Effector memory CD8-positive, alpha-beta T cell (primary cell): ENCODE data around the gene KIAA1958.
"Not testable (repeated sequence)": the region's sequence is repeated elsewhere in the genome, so short reads cannot be mapped to it uniquely, and the experiment has no call there.

Experiments
- ATAC-seq: fragments of 150-1000 bp; cut with Tn5 transposase; replicated peaks from 2 replicates; pipeline ENCODE4 v1.10.0; 2021; ENCODE audit warnings: mild to moderate bottlenecking, moderate library complexity
- DNase-seq, 3 experiments: peaks; one replicate each; pipeline ENCODE4 v3.0.0; 2021
- H3K27ac Mint-ChIP-seq, 2 donors: one replicate each; pipeline ENCODE4 v1.8.0; 2022; ENCODE audit warnings: mild to moderate bottlenecking in 2 of 2, mixed read lengths in 2 of 2, moderate library complexity in 2 of 2
- H3K27me3 Mint-ChIP-seq, 2 donors: one replicate each; pipeline ENCODE4 v1.8.0; 2022; ENCODE audit warnings: mixed read lengths in 2 of 2
- H3K36me3 Mint-ChIP-seq: one replicate; pipeline ENCODE4 v1.8.0; 2022; ENCODE audit warnings: mild to moderate bottlenecking, moderate library complexity, mixed read lengths; ENCODE audit not compliant: insufficient read depth
- H3K4me1 Mint-ChIP-seq, 2 donors: one replicate each; pipeline ENCODE4 v1.8.0; 2022; ENCODE audit warnings: low read depth in 2 of 2, mixed read lengths in 2 of 2
- H3K4me3 Mint-ChIP-seq, 2 donors: one replicate each; pipeline ENCODE4 v1.8.0; 2022; ENCODE audit warnings: mild to moderate bottlenecking in 2 of 2, mixed read lengths in 2 of 2, moderate library complexity in 2 of 2
- H3K9me3 Mint-ChIP-seq, 2 donors: one replicate each; pipeline ENCODE4 v1.8.0; 2022; ENCODE audit warnings: mixed read lengths in 2 of 2

KIAA1958 gene

DNA sequence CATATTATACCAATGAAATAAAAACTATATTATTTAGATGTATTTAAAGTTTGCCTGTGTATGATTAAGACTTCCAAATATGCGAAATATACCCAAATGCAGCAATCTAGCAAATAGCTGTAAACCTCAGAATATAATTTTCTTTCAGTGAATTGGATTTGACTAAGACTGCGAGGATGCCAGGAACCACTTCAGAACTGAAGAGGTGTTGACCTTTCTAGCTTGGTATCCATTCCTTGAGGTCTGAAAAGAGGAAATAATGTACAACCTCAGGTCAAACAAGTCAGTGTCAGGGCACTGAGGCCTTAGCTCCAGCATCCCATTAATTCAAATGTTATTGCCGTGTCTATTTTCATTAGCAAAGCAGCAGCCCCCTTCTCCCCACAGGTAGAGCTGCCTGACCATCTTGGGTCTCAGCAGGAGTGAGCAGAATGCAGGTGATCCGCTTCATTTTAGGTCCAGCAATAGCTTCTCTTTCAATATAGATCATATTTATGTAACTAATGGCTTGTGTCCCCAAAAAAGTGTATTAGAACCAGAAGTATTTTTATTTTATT lies 100.0 kb downstream of the KIAA1958 start:
- ATAC-seq (no peak), DNase-seq (no peak)
- no peaks in the 10 kb centered on the region for H3K4me1 Mint-ChIP-seq
- no peak overlapping the region for H3K27ac Mint-ChIP-seq
- no peaks in the 10 kb centered on the region for H3K27me3 Mint-ChIP-seq
- no peaks in the 10 kb centered on the region for H3K9me3 Mint-ChIP-seq
- no peak overlapping the region for H3K4me3 Mint-ChIP-seq
- H3K36me3 Mint-ChIP-seq: no peaks in the 10 kb centered on the region

DNA sequence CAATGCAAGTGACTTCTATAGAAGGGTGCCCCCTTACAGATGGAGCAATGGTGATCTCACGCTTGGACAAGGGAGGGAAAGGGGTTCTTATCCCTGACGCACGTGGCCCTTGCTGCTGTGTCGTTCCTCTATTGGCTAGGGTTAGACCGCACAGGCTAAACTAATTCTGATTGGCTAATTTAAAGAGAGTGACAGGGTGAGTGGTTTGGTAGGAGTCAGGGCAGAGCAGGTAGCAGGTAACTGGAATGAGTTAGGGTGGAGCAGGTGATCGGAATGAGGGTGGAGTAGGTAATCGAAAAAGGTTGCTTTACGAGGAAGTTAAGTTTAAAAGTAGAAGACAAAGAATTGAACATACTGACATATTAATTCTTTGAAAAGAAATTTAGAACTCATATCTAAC lies 105.2 kb downstream of the KIAA1958 start:
- not testable (repeated sequence) for H3K4me3 Mint-ChIP-seq, H3K4me1 Mint-ChIP-seq, H3K9me3 Mint-ChIP-seq, DNase-seq, H3K36me3 Mint-ChIP-seq, H3K27ac Mint-ChIP-seq, H3K27me3 Mint-ChIP-seq, ATAC-seq

DNA sequence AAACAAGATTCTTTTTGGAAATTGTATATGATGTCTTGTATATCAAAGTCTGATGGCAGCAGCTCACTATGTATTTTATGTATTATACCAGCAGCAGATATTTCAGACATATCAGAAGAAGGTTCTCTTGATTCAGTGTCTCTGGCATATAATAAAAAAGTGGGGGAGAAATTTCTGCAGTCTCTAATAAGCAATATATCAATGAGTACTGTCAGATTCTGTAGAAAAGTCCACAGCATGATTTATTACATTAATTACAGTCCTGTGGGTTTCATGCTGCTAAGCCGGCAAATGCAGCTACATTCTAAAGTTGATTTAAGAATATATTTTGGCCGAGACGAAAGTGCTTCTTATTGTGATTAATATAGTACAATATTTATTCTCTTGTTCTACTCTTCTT lies 113.1 kb downstream of the KIAA1958 start:
- H3K36me3 Mint-ChIP-seq: no peaks in the 10 kb centered on the region
- DNase-seq (no peak), ATAC-seq (no peak)
- no peak overlapping the region for H3K27ac Mint-ChIP-seq
- H3K9me3 Mint-ChIP-seq: no peaks in the 10 kb centered on the region
- H3K4me1 Mint-ChIP-seq: no peaks in the 10 kb centered on the region
- H3K27me3 Mint-ChIP-seq: no peaks in the 10 kb centered on the region
- H3K4me3 Mint-ChIP-seq: no peak overlapping the region

DNA sequence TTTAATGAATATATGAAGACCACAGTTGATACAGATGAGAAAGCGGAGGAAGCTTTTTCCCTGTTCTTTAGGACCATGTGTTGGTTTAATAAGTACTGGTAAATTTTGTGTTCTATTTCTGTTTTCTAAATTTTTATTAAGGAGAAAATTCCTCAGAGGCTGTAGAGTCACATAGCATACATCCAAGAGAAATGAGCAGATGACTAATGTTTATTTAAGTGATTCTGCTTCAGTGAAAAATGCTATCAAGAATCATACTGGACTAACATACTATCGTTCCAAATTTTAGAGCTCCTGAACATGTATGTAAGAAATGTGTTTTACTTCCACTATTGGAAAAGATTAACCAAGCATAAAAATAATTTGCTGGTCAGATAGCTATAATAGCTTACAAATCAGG lies 115.0 kb downstream of the KIAA1958 start:
- no peak overlapping the region for H3K27ac Mint-ChIP-seq

DNA sequence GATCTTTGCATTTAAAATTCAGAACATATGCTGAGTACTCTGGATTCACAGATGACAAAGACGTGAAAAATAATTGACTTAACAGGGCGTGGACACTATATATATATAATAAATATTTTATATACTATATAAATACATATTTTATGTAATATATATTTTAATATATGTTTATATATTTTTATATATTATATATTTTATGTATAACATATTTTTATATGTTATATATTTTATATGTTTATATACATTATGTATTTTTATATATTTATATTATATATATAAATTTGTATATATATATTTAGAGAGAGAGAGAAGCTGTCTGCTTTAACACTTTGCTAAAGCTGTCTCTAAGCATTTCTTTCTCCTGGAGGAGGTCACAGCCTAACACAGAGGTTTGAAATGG lies 118.2 kb downstream of the KIAA1958 start:
- H3K9me3 Mint-ChIP-seq: no peaks in the 10 kb centered on the region
- DNase-seq (no peak), ATAC-seq (no peak)
- H3K36me3 Mint-ChIP-seq: no peaks in the 10 kb centered on the region
- no peak overlapping the region for H3K4me3 Mint-ChIP-seq
- no peaks in the 10 kb centered on the region for H3K27me3 Mint-ChIP-seq
- H3K4me1 Mint-ChIP-seq: no peaks in the 10 kb centered on the region
- H3K27ac Mint-ChIP-seq: no peak overlapping the region

More for the DNA sequence above, 115.0 kb downstream of the KIAA1958 start:
- no peaks in the 10 kb centered on the region for H3K27me3 Mint-ChIP-seq
- H3K9me3 Mint-ChIP-seq: no peaks in the 10 kb centered on the region
- no peaks in the 10 kb centered on the region for H3K36me3 Mint-ChIP-seq
- no peak for ATAC-seq
- H3K4me1 Mint-ChIP-seq: no peaks in the 10 kb centered on the region
- no peak for DNase-seq
- no peak overlapping the region for H3K4me3 Mint-ChIP-seq

DNA sequence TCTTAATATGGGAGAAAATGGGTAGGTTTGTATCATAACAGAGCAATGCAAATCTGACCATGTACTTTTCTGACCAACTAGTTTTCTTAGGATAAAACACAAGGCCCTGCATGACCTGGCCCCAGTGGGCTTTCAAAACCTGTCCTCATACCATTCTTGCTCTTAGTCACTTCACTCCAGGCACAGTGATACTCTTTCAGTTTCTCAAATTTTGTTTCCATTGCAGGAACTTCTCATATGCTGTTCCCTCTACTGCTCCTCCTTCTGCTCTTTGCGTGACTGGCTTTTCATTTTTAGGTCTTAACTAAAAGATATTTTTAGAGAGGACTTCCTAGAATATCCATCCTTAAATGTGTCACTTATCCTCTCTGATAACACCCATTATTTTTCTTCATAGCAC lies 118.9 kb downstream of the KIAA1958 start:
- no peak overlapping the region for H3K27ac Mint-ChIP-seq
- no peak for DNase-seq
- no peaks in the 10 kb centered on the region for H3K4me1 Mint-ChIP-seq
- no peak for ATAC-seq
- H3K27me3 Mint-ChIP-seq: no peaks in the 10 kb centered on the region
- H3K9me3 Mint-ChIP-seq: no peaks in the 10 kb centered on the region
- H3K4me3 Mint-ChIP-seq: no peak overlapping the region
- H3K36me3 Mint-ChIP-seq: no peaks in the 10 kb centered on the region

DNA sequence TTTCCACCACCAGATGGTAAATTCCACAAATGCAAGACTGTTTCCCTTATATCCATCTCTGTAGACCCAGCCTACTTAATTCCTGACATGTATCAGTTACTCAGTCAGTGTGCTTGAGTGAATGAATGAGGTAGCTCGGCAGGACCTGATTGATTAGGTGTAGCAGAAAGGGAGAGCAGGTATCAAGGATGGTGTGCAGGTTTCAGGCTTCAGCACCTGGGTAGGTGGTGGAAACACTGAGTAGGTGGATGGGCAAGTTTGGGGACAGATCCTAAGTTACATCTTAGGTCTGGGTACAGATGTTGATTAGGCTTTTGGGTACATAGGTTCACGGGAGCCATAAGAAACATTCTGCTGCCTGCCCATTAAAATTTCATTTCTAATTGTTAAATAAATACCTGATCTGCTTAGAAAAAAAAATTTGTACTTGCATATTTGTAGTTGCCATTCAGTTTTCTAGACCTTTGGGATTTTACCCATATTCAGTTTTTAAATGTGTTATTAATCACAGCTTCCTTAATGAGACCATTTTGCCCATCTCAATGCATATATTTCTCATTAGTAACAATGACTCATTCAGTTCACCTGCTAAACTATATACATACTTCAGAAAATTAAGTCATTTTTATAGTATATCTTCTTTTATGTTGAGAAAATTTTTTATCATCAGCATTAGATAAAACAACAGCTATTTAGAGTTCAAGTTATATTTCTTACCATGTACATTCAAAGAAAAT lies 119.5 kb downstream of the KIAA1958 start:
- Mint-ChIP-seq H3K27ac (no peak overlapping the region), H3K4me3 (no peak overlapping the region), H3K27me3 (no peaks in the 10 kb centered on the region), H3K36me3 (no peaks in the 10 kb centered on the region), H3K9me3 (no peaks in the 10 kb centered on the region), H3K4me1 (no peaks in the 10 kb centered on the region)
- ATAC-seq (no peak), DNase-seq (no peak)

DNA sequence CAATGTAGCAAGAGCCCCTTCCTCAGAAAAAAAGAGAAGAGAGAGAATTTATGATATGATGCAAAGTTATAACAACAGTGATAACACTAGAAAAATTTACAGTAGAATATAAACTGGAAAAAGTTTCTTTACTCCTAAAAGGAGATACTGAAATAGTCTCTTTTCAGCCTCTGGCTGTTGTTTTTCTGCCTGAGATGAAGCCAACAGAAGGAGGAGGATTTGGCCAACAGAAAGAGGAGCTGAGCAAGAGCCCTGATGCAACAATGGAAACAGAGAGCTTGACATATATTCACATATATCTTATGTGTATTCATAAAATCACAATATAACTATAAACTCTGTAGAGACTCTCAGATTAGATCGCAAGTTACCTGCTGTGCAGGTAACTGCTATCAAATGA lies 122.2 kb downstream of the KIAA1958 start:
- H3K4me1 Mint-ChIP-seq: no peaks in the 10 kb centered on the region
- H3K36me3 Mint-ChIP-seq: no peaks in the 10 kb centered on the region
- DNase-seq (no peak), ATAC-seq (no peak)
- no peaks in the 10 kb centered on the region for H3K27me3 Mint-ChIP-seq
- no peak overlapping the region for H3K4me3 Mint-ChIP-seq
- H3K9me3 Mint-ChIP-seq: no peaks in the 10 kb centered on the region
- H3K27ac Mint-ChIP-seq: no peak overlapping the region

DNA sequence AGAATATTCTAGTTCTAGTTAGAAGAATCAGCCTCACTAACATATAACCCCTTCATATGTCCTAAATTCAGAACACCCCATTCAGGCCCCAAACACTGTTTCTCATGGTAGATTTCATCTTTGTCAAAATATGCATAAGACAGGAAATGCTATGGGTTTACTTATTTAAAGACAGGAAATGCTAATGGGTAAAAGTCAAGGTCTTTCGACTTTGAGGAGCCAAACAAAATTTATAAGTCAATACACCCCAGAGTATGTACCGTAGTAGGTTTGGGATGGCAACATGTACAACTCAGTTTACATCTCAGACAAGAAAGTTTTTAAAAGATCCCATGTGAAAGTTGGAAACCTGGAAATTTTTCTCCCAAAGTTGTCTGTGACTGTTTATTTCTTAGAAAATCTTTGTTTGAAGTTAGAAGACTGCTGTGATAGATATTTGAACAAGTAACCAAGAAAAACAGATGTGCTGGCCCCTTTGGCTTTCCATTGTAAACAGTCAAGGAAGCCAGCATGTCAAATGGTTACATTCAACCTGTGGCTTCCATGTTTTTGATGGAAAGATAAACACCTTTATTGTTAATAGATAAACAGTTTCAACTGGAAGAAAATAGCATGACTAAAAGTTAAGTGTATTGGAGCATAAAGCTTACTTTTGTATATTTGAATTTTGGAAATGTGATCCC lies 129.1 kb downstream of the KIAA1958 start:
- H3K4me3 Mint-ChIP-seq: no peak overlapping the region
- DNase-seq (no peak), ATAC-seq (no peak)
- no peak overlapping the region for H3K27ac Mint-ChIP-seq
- H3K36me3 Mint-ChIP-seq: no peaks in the 10 kb centered on the region
- no peaks in the 10 kb centered on the region for H3K27me3 Mint-ChIP-seq
- no peaks in the 10 kb centered on the region for H3K9me3 Mint-ChIP-seq
- peaks cover 0 to 2% of the 10 kb centered on the region in 2 donors for H3K4me1 Mint-ChIP-seq

DNA sequence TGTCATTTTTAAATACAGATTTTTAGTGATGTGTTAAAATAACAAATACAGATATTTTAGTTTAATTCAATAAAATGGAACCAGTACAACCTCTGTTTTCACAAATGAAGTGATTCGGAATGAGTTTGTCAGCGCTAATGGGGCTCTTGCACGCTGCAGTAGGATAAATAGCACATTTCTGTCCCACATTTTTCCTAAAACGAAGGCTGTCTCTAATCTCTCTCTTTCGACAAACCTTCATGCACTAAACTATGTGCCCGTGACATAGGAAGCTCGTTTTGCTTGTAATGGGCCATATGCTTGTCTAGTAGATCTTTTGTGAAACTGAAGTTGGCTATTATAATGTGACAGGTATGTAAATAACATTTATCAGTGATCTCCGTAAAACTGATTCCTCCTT lies 130.7 kb downstream of the KIAA1958 start:
- no peak overlapping the region for H3K4me3 Mint-ChIP-seq
- no peaks in the 10 kb centered on the region for H3K9me3 Mint-ChIP-seq
- no peaks in the 10 kb centered on the region for H3K27me3 Mint-ChIP-seq
- no peaks in the 10 kb centered on the region for H3K36me3 Mint-ChIP-seq
- H3K4me1 Mint-ChIP-seq: peaks cover 0 to 2% of the 10 kb centered on the region in 2 donors
- DNase-seq (no peak), ATAC-seq (no peak)
- peak overlapping the region in 1 of 2 donors; percentile 38 for H3K27ac Mint-ChIP-seq

DNA sequence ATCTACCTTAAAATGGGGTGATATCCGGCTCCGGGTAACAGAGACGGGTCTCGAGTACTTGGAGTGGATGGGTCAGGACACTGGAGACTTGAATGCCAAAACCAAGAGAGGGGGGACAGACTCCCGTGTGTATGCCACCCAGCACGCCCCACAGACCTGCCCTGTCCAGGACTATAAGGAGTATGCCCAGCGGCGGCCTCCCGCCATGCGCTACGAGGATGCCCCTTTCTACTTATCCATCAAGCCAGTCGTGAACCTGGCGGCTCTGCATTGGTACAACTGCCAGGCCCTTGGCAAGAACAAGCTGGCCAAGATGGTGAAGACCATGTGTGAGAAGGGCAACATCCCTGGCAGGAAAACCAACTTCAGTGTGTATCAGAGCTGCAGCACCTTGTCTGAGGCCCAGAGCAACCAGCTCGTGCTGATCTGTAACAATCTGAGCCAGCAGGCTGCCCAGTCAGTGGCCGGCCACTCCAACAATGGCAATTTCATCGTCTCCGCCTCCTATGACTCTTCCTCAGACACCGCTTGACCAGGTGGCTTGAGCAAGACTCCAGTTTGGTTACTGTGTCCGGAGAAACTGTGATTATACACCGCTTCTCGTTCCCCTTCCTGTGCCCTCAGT lies 131.9 kb downstream of the KIAA1958 start:
- H3K9me3 Mint-ChIP-seq: no peaks in the 10 kb centered on the region
- H3K36me3 Mint-ChIP-seq: no peaks in the 10 kb centered on the region
- ATAC-seq: no peak

DNA sequence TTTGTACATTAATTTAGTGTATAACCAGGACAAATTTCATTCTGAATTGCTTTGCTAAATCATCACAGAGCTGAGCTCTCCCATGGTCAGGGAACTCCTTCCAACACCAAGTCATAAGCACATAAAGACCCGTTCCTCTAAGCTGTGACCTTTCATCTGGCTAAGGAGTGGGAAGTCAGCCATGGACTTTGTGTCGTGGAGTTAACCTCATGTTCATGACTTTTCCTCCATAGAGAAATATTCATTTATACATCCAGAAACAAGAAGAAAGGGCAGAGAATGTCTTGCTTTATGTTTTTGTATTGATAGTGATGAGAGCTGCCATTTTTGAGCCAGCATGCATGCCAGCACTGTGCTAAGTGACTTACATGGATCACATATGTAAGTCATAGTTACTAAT lies 133.8 kb downstream of the KIAA1958 start:
- ATAC-seq (no peak), DNase-seq (no peak)
- no peaks in the 10 kb centered on the region for H3K36me3 Mint-ChIP-seq
- H3K9me3 Mint-ChIP-seq: no peaks in the 10 kb centered on the region
- no peak overlapping the region for H3K27ac Mint-ChIP-seq
- H3K4me3 Mint-ChIP-seq: no peak overlapping the region
- no peaks in the 10 kb centered on the region for H3K27me3 Mint-ChIP-seq
- no peaks in the 10 kb centered on the region for H3K4me1 Mint-ChIP-seq

More for the DNA sequence above, 131.9 kb downstream of the KIAA1958 start:
- Mint-ChIP-seq H3K4me3 (no peak overlapping the region), H3K4me1 (peaks cover 0 to 2% of the 10 kb centered on the region in 2 donors), H3K27ac (no peak overlapping the region), H3K27me3 (no peaks in the 10 kb centered on the region)
- no peak for DNase-seq

DNA sequence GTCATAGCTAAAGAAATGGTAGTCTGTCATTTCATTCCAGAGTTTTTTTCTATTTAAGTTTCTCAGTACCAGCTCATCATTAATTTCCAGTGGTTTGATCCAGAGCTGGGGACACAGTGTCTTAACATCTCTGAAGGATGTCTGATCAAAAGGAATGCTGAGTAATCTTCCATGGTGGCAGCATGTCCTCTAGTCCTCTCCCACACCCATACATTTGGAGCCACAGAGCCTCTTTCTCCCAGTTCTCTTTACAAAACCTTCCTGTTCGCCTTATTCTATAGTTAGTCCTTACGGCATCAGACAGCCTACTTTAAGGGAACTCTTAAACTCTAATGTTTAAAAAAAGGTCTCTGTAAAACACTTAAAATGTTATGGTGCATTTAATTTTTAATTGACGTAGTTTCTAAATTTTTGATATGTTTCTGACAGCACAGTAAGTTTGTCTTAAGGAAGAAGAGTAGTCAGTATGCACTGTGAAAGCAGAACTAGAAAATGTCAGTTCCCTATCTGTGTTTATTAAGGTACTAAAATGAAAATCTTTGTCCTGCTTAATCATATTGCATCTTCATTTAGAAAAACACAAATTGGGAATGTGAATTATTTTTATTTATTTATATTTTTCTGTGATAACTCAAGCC lies 134.5 kb downstream of the KIAA1958 start:
- no peaks in the 10 kb centered on the region for H3K4me1 Mint-ChIP-seq
- H3K9me3 Mint-ChIP-seq: no peaks in the 10 kb centered on the region
- no peak for ATAC-seq
- no peak overlapping the region for H3K4me3 Mint-ChIP-seq
- H3K27ac Mint-ChIP-seq: no peak overlapping the region
- H3K27me3 Mint-ChIP-seq: no peaks in the 10 kb centered on the region
- no peak for DNase-seq
- no peaks in the 10 kb centered on the region for H3K36me3 Mint-ChIP-seq
